ENCODE results near the gene CNIH2. TPM values are rescaled to one million over a fixed set of nuclear protein-coding genes. Genes with fewer than 3 reads are reported as not detected.

The CNIH2 gene
- total RNA-seq, 1 experiment from 2014 or later: 1.3 TPM

- TF ChIP-seq, protein P1, sequence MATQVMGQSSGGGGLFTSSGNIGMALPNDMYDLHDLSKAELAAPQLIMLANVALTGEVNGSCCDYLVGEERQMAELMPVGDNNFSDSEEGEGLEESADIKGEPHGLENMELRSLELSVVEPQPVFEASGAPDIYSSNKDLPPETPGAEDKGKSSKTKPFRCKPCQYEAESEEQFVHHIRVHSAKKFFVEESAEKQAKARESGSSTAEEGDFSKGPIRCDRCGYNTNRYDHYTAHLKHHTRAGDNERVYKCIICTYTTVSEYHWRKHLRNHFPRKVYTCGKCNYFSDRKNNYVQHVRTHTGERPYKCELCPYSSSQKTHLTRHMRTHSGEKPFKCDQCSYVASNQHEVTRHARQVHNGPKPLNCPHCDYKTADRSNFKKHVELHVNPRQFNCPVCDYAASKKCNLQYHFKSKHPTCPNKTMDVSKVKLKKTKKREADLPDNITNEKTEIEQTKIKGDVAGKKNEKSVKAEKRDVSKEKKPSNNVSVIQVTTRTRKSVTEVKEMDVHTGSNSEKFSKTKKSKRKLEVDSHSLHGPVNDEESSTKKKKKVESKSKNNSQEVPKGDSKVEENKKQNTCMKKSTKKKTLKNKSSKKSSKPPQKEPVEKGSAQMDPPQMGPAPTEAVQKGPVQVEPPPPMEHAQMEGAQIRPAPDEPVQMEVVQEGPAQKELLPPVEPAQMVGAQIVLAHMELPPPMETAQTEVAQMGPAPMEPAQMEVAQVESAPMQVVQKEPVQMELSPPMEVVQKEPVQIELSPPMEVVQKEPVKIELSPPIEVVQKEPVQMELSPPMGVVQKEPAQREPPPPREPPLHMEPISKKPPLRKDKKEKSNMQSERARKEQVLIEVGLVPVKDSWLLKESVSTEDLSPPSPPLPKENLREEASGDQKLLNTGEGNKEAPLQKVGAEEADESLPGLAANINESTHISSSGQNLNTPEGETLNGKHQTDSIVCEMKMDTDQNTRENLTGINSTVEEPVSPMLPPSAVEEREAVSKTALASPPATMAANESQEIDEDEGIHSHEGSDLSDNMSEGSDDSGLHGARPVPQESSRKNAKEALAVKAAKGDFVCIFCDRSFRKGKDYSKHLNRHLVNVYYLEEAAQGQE (IDR thresholded peaks at IDR 0.05; ENCODE audit: low read depth): no peak
- TF ChIP-seq SP1 (IDR thresholded peaks at IDR 0.05; ENCODE audit: low read depth) (no peak), EGR1 (IDR thresholded peaks at IDR 0.05; ENCODE audit: low read depth) (no peak), FOSL1 (IDR thresholded peaks at IDR 0.05; ENCODE audit: low read depth) (no peak), EZH2phosphoT487 (IDR thresholded peaks at IDR 0.05; ENCODE audit: borderline replicate concordance) (no peak), ELF1 (IDR thresholded peaks at IDR 0.05; ENCODE audit: borderline replicate concordance, low read depth) (no peak)
These were observed 33.5 kb downstream of the CNIH2 start (continued) for GRCh38 chr11:66311470-66311964.

GRCh38 chr11:66311965-66312548 is 34.1 kb downstream of the CNIH2 start:
- peak; percentile 84 for ATAC-seq
- Histone ChIP-seq H3K79me2 (ENCODE audit: insufficient read depth, low read length) (no peaks in the 10 kb centered on the region), H3K9ac (ENCODE audit: low read length) (peak overlapping the region; percentile 71), H4K20me1 (ENCODE audit: insufficient read depth) (no peaks in the 10 kb centered on the region), H3K4me1 (ENCODE audit: control insufficient read depth in 1 of 2, insufficient read depth in 2 of 2, low read length in 2 of 2) (peaks cover 16 to 37% of the 10 kb centered on the region in 2 experiments), H3K4me2 (ENCODE audit: low read length) (peak overlapping the region; percentile 99), H3K27ac (ENCODE audit: low read depth, low read length) (peak overlapping the region; percentile 72), H2AFZ (ENCODE audit: low read depth, low read length, poor library complexity, severe bottlenecking) (peak overlapping the region; percentile 74), H3K27me3 (ENCODE audit: insufficient read depth, low read length) (no peaks in the 10 kb centered on the region), H3K9me2 (ENCODE audit: insufficient read depth) (no peaks in the 10 kb centered on the region), H3K9me3 (ENCODE audit: control insufficient read depth in 1 of 2, insufficient read depth in 1 of 2, low read depth in 1 of 2, low read length in 2 of 2) (no peaks in the 10 kb centered on the region), H3K36me3 (ENCODE audit: control insufficient read depth in 1 of 2, insufficient read depth in 2 of 2, low read length in 2 of 2) (no peaks in the 10 kb centered on the region), H3K4me3 (replicated peaks in 1 of 2; ENCODE audit: low read depth in 1 of 2, low read length in 2 of 2) (peak overlapping the region; percentile 41 to 57)
- no TSS peak for BruUV-seq (replicated peaks)
- ChIA-PET CTCF (interaction anchor here (0.7 to 3.4 kb wide), 25 partner anchors 10 to 742 kb away, joined by 3 to 121 read pairs (median 9); partner anchors contain the start of genes BRMS1, RAB1B, RBM4B and RIN1), RAD21 (ENCODE audit: low non-redundant PET in 1 of 2, low total read pairs in 2 of 2, uncharacterized antibody in 2 of 2, unreplicated experiment in 2 of 2) (interaction anchor here (0.8 to 2.9 kb wide), 7 partner anchors 15 to 154 kb away, joined by 3 to 17 read pairs (median 6); partner anchors contain the start of genes RIN1 (in 2 of the 2) and PELI3 (in 1 of the 2)), POLR2A (interaction anchor here (0.6 to 3.0 kb wide), 18 partner anchors 10 to 366 kb away, joined by 3 to 18 read pairs (median 4); partner anchors contain the start of genes BRMS1, MRPL11, RBM4 and RBM4B)
- intact Hi-C loops (cut with micrococcal nuclease): loop anchor here (1.0 to 5.0 kb wide), 6 partner anchors 16 to 118 kb away; partner anchors contain the start of genes RIN1, SLC29A2 and YIF1A
- peak; percentile 95 for DNase-seq (ENCODE audit: low read depth, low spot score)
- TF ChIP-seq EZH2phosphoT487 (IDR thresholded peaks at IDR 0.05; ENCODE audit: borderline replicate concordance) (no peak), EZH2 (IDR thresholded peaks at IDR 0.05) (no peak), EGR1 (IDR thresholded peaks at IDR 0.05; ENCODE audit: low read depth) (peak; percentile 90), CTCF (IDR thresholded peaks at IDR 0.05 in 2 of 3, conservative IDR thresholded peaks at IDR 0.05 in 1 of 3; ENCODE audit: borderline replicate concordance in 1 of 3, insufficient read depth in 1 of 3, low read depth in 2 of 3, low read length in 2 of 3) (peak; percentile 77 to 97 (median 94); a peak in 5 of 6 replicates), JUND (IDR thresholded peaks at IDR 0.05) (no peak), POLR2AphosphoS5 (IDR thresholded peaks at IDR 0.05; ENCODE audit: low read depth, low read length) (peak; percentile 48; the same call in 1 of the 2 replicates), ZBTB33 (IDR thresholded peaks at IDR 0.05; ENCODE audit: extremely low read depth, insufficient replicate concordance, low read length) (no peak), CBX3 (IDR thresholded peaks at IDR 0.05; ENCODE audit: low read depth) (no peak), ZNF274 (IDR thresholded peaks at IDR 0.05; ENCODE audit: low read depth, low read length) (no peak), POLR2A (IDR thresholded peaks at IDR 0.05; ENCODE audit: borderline replicate concordance, extremely low read depth, insufficient read depth, insufficient read length) (peak; percentile 32)
- TF ChIP-seq, protein P2, sequence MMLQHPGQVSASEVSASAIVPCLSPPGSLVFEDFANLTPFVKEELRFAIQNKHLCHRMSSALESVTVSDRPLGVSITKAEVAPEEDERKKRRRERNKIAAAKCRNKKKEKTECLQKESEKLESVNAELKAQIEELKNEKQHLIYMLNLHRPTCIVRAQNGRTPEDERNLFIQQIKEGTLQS (IDR thresholded peaks at IDR 0.05): no peak

All from HCT116 (cell line).